Sigmoid colon (tissue), 7 donors: ENCODE results near the gene WDR81. TPM values are rescaled to one million over a fixed set of nuclear protein-coding genes. Genes with fewer than 3 reads are reported as not detected.

Source experiments
- DNase-seq: peaks from one replicate; pipeline ENCODE4 v3.0.0-alpha.2; 2019
- H3K27ac ChIP-seq, 4 donors: fragments of 200-600 bp; sonication (generic); one replicate each; pipeline ENCODE4 v1.5.1; 2016 to 2019; ENCODE audit warnings: mild to moderate bottlenecking in 1 of 4
- H3K27me3 ChIP-seq, 3 donors: fragments of 200-600 bp; sonication (generic); one replicate each; pipeline ENCODE4 v1.5.1; 2019; ENCODE audit warnings: mild to moderate bottlenecking in 1 of 3
- H3K36me3 ChIP-seq, 4 donors: fragments of 200-600 bp; sonication (generic); one replicate each; pipeline ENCODE4 v1.5.1; 2016 to 2019
- H3K4me1 ChIP-seq, 4 donors: fragments of 200-600 bp; sonication (generic); one replicate each; pipeline ENCODE4 v1.5.1; 2017 to 2019
- H3K4me3 ChIP-seq, 4 donors: fragments of 200-600 bp; sonication (generic); one replicate each; pipeline ENCODE4 v1.5.1; 2017 to 2019; ENCODE audit warnings: mild to moderate bottlenecking in 2 of 4, moderate library complexity in 1 of 4
- H3K9me3 ChIP-seq, 4 donors: fragments of 200-600 bp in 3 of 4; sonication (generic) in 3 of 4; one replicate each; pipeline versions ENCODE4 v1.5.1 to v1.6.1; 2013 to 2019
- EP300 ChIP-seq, 4 donors: sonication (generic); formaldehyde crosslinking; IDR thresholded peaks; one replicate each; pipeline ENCODE4 v1.6.1; 2017; ENCODE audit warnings: antibody characterized with exemption in 4 of 4
- POLR2A ChIP-seq, 2 donors: fragments of 450-650 bp; IDR thresholded peaks; one replicate each; pipeline ENCODE4 v1.6.1; 2016; ENCODE audit warnings: antibody characterized with exemption in 2 of 2, mild to moderate bottlenecking in 2 of 2, moderate library complexity in 2 of 2
- POLR2AphosphoS5 ChIP-seq, 4 donors: sonication (generic); formaldehyde crosslinking; IDR thresholded peaks; one replicate each; pipeline ENCODE4 v1.6.1; 2017; ENCODE audit warnings: antibody characterized with exemption in 4 of 4
- WGBS, 2 donors: extraction: QIAGEN DNeasy Blood & Tissue Kit; methylation state at CpG; one replicate each; pipeline ENCODE4 v1.1.7; 2013; 5-methylcytosine and 5-hydroxymethylcytosine counted together
- intact Hi-C: fragments of 100-400 bp; cut with DNase I; formaldehyde crosslinking; loops from one replicate; pipeline ENCODE4 v1.15.1; 2023
- polyA plus RNA-seq, 3 donors: library from polyadenylated mRNA; stranded (reverse); fragments of 200-250 nt; gene quantifications; one replicate each; pipeline ENCODE4 v1.2.3, GENCODE V29; 2013
- total RNA-seq, 4 donors: library from RNA; depleted of rRNA; stranded (reverse); fragments of >200 nt; gene quantifications; one replicate each; pipeline ENCODE4 v1.1.0, GENCODE V29; 2016
- TF ChIP-seq, protein P1 (sequence below), 4 experiments: fragments of 450-650 bp in 3 of 4; fragments of 200-600 bp in 1 of 4; IDR thresholded peaks; one replicate each; pipeline ENCODE4 v1.5.1; 2016 to 2019; ENCODE audit warnings: antibody characterized with exemption in 4 of 4, mild to moderate bottlenecking in 3 of 4, moderate library complexity in 2 of 4
- donor health status: healthy with polysubstance abuse.
- donor health status: Bipolar disorder and iron deficiency.
- donor health status: healthy.

WDR81 gene
- total and polyA plus RNA-seq, 7 donors: 6.6 to 49.3 (median 26.7) TPM

DNA sequence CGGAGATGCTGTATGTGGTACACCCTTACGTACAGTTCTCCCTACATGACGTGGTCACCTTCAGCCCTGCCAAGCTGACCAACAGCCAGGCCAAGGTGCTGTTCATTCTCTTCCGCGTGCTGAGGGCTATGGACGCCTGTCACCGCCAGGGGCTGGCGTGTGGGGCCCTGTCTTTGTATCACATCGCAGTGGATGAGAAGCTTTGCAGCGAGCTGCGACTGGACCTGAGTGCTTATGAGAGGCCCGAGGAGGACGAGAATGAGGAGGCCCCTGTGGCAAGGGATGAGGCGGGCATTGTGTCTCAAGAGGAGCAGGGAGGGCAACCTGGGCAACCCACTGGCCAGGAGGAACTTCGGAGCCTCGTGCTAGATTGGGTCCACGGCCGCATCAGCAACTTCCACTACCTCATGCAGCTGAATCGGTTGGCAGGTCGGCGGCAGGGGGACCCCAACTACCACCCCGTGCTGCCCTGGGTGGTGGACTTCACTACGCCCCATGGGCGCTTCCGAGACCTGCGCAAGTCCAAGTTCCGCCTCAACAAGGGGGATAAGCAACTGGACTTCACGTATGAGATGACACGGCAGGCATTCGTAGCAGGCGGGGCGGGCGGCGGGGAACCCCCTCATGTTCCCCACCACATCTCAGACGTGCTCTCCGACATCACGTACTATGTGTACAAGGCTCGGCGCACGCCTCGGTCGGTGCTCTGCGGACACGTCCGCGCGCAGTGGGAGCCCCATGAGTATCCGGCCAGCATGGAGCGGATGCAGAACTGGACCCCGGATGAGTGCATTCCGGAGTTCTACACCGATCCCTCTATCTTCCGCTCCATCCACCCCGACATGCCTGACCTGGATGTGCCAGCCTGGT is 1.4 kb downstream of the WDR81 start:
- intact Hi-C loops: loop anchor here (2.0 kb wide), 1 partner anchor 59 kb away; no protein-coding TSS in a partner anchor

DNA sequence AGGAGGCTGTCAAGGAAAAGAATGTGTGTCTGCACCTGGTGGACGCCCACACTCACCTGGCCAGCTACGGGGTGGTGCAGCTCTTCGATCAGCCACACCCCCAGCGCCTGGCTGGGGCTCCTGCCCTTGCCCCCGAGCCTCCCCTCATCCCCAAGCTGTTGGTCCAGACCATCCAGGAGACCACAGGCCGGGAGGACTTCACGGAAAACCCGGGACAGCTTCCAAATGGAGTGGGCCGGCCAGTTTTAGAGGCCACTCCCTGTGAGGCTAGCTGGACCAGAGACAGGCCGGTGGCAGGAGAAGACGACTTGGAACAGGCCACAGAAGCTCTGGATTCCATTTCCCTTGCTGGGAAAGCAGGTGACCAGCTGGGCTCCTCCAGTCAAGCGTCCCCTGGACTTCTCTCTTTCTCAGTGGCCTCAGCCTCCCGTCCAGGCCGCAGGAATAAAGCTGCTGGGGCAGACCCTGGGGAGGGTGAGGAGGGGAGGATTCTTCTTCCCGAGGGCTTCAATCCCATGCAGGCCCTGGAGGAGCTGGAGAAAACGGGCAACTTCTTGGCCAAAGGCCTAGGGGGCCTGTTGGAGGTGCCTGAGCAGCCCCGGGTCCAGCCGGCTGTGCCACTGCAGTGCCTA is 2.2 kb downstream of the WDR81 start:
- 87 to 89% methylated on average over 18 of the region's 18 CpGs for WGBS, 2 donors
- Histone ChIP-seq H3K4me1 (peaks cover 0 to 71% (median 45%) of the 10 kb centered on the region in 4 donors), H3K27ac (no peak overlapping the region), H3K4me3 (no peak overlapping the region), H3K9me3 (no peaks in the 10 kb centered on the region), H3K36me3 (peaks cover 0 to 26% (median 12%) of the 10 kb centered on the region in 4 donors), H3K27me3 (no peaks in the 10 kb centered on the region)
- intact Hi-C loops: no loop called here
- TF ChIP-seq, protein P1, sequence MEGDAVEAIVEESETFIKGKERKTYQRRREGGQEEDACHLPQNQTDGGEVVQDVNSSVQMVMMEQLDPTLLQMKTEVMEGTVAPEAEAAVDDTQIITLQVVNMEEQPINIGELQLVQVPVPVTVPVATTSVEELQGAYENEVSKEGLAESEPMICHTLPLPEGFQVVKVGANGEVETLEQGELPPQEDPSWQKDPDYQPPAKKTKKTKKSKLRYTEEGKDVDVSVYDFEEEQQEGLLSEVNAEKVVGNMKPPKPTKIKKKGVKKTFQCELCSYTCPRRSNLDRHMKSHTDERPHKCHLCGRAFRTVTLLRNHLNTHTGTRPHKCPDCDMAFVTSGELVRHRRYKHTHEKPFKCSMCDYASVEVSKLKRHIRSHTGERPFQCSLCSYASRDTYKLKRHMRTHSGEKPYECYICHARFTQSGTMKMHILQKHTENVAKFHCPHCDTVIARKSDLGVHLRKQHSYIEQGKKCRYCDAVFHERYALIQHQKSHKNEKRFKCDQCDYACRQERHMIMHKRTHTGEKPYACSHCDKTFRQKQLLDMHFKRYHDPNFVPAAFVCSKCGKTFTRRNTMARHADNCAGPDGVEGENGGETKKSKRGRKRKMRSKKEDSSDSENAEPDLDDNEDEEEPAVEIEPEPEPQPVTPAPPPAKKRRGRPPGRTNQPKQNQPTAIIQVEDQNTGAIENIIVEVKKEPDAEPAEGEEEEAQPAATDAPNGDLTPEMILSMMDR (IDR thresholded peaks at IDR 0.05): no peak
- TF ChIP-seq POLR2A (IDR thresholded peaks at IDR 0.05) (no peak), POLR2AphosphoS5 (IDR thresholded peaks at IDR 0.05) (no peak), EP300 (IDR thresholded peaks at IDR 0.05) (no peak)
- no peak for DNase-seq

More for the DNA sequence above, 1.4 kb downstream of the WDR81 start:
- 95 to 96% methylated on average over 54 of the region's 54 CpGs for WGBS, 2 donors
- peak overlapping the region in 3 of 4 donors; percentile 67 to 87 (median 87) for H3K4me3 ChIP-seq
- H3K27ac ChIP-seq: peak overlapping the region in 2 of 4 donors; percentile 92 to 95
- H3K9me3 ChIP-seq: no peaks in the 10 kb centered on the region
- TF ChIP-seq POLR2A (IDR thresholded peaks at IDR 0.05): no peak
- no peak for TF ChIP-seq POLR2AphosphoS5 (IDR thresholded peaks at IDR 0.05)
- TF ChIP-seq, protein P1 (IDR thresholded peaks at IDR 0.05): no peak
- no peak for TF ChIP-seq EP300 (IDR thresholded peaks at IDR 0.05)
- H3K36me3 ChIP-seq: peaks cover 0 to 26% (median 12%) of the 10 kb centered on the region in 4 donors
- H3K27me3 ChIP-seq: no peaks in the 10 kb centered on the region
- H3K4me1 ChIP-seq: peaks cover 0 to 68% (median 45%) of the 10 kb centered on the region in 4 donors
- DNase-seq: peak; percentile 60

DNA sequence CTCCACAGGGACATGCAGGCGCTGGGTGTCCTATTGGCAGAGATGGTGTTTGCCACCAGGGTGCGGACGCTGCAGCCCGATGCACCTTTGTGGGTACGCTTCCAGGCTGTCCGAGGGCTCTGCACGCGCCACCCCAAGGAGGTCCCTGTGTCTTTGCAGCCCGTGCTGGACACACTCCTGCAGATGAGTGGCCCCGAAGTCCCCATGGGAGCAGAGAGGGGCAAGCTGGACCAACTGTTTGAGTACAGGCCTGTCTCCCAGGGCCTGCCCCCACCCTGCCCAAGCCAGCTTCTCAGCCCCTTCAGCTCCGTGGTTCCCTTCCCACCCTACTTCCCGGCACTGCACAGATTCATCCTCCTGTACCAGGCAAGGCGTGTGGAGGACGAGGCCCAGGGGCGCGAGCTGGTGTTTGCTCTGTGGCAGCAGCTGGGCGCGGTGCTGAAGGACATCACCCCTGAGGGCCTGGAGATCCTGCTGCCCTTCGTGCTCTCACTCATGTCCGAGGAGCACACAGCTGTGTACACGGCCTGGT is 2.8 kb downstream of the WDR81 start:
- Histone ChIP-seq H3K27ac (no peak overlapping the region), H3K4me3 (no peak overlapping the region), H3K4me1 (peaks cover 0 to 71% (median 45%) of the 10 kb centered on the region in 4 donors), H3K36me3 (peaks cover 0 to 29% (median 12%) of the 10 kb centered on the region in 4 donors), H3K27me3 (no peaks in the 10 kb centered on the region), H3K9me3 (no peaks in the 10 kb centered on the region)
- intact Hi-C loops: no loop called here
- DNase-seq: peak; percentile 64
- TF ChIP-seq POLR2AphosphoS5 (IDR thresholded peaks at IDR 0.05): no peak
- TF ChIP-seq POLR2A (IDR thresholded peaks at IDR 0.05): no peak
- TF ChIP-seq, protein P1 (IDR thresholded peaks at IDR 0.05): no peak
- TF ChIP-seq EP300 (IDR thresholded peaks at IDR 0.05): no peak
- WGBS, 2 donors: 88 to 93% methylated on average over 21 of the region's 21 CpGs

DNA sequence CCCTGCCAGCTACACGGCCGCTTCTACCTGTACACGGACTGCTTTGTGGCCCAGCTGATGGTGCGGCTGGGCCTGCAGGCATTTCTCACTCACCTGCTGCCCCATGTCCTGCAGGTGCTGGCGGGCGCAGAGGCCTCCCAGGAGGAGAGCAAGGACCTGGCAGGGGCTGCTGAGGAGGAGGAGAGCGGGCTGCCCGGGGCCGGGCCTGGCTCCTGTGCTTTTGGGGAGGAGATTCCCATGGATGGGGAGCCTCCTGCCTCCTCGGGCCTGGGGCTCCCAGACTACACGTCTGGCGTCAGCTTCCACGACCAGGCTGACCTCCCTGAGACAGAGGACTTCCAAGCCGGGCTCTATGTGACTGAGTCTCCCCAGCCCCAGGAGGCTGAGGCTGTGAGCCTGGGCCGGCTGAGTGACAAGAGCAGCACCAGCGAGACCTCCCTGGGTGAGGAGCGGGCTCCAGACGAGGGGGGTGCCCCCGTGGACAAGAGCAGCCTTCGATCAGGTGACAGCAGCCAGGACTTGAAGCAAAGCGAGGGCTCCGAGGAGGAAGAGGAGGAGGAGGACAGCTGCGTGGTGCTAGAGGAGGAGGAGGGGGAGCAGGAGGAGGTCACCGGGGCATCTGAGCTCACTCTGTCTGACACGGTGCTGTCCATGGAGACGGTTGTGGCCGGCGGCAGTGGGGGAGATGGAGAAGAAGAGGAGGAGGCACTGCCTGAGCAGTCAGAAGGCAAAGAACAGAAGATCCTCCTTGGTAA is 3.5 kb downstream of the WDR81 start:
- H3K36me3 ChIP-seq: peaks cover 0 to 36% (median 18%) of the 10 kb centered on the region in 4 donors

More for the DNA sequence above, 3.5 kb downstream of the WDR81 start:
- Histone ChIP-seq H3K9me3 (no peaks in the 10 kb centered on the region), H3K4me3 (no peak overlapping the region), H3K27ac (no peak overlapping the region), H3K27me3 (no peaks in the 10 kb centered on the region), H3K4me1 (peaks cover 0 to 68% (median 45%) of the 10 kb centered on the region in 4 donors)
- intact Hi-C loops: no loop called here
- TF ChIP-seq EP300 (IDR thresholded peaks at IDR 0.05): no peak
- no peak for TF ChIP-seq POLR2AphosphoS5 (IDR thresholded peaks at IDR 0.05)
- no peak for TF ChIP-seq POLR2A (IDR thresholded peaks at IDR 0.05)
- TF ChIP-seq, protein P1 (IDR thresholded peaks at IDR 0.05): no peak
- no peak for DNase-seq
- 93 to 94% methylated on average over 28 of the region's 28 CpGs for WGBS, 2 donors
